WI38 (cell line): ENCODE results near the gene MRPL51.
"Not testable (repeated sequence)": the region's sequence is repeated elsewhere in the genome, so short reads cannot be mapped to it uniquely, and the experiment has no call there.

Experiments used
- H3K4me3 ChIP-seq: 2 replicates; pipeline ENCODE4 v1.5.1; 2011; ENCODE audit warnings: low read depth, mild to moderate bottlenecking, control low read depth, low read length
- CTCF ChIP-seq: IDR thresholded peaks from 2 replicates; pipeline ENCODE4 v1.5.1; 2012; ENCODE audit warnings: low read depth, mild to moderate bottlenecking, control low read depth, low read length

The MRPL51 gene

DNA sequence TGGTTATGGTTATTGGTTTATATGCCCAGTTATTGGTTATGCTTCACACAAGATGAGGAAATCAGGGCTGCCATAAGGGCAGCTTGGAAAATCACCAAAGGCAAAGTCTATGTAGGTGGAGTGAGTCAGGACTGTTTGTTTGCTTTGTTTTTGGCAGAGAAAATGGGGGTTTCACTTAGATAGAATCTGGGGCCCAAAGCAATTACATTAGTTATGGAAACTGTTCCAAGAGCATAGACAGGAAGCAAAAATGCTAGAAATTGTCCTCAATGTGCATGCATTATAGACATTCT is 24.8 kb downstream of the MRPL51 start:
- H3K4me3 ChIP-seq = no peak overlapping the region

DNA sequence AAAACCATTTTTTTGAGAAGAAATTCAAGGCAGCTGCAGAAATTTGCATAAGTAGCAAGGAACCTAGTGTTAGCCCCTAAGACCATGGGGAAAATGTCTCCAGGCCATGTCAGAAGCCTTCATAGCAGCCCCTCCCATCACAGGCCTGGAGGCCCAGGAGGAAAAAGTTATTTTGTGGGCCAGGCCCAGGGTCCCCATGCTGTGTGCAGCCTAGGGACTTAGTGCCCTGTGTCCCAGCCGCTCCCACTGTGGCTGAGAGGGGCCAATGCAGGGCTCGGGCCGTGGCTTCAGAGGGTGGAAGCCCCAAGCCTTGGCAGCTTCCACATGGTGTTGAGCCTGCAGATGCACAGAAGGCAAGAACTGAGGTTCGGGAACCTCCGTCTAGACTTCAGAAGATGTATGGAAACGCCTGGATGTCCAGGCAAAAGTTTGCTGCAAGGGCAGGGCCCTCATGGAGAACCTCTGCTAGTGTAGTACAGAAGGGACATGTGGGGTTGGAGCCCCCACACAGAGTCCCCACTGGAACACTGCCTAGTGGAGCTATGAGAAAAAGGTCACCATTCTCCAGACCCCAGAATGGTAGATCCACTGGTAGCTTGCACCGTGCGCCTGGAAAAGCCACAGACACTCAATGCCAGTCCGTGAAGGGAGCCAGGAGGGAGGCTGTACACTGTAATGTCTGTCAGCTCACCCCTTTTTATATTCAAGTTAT is 25.3 kb downstream of the MRPL51 start:
- H3K4me3 ChIP-seq = not testable (repeated sequence)

More for the DNA sequence above, 24.8 kb downstream of the MRPL51 start:
- no peak for TF ChIP-seq CTCF

GRCh38 chr12:6466751-6467150 is 26.3 kb downstream of the MRPL51 start:
- H3K4me3 ChIP-seq = not testable (repeated sequence)

DNA sequence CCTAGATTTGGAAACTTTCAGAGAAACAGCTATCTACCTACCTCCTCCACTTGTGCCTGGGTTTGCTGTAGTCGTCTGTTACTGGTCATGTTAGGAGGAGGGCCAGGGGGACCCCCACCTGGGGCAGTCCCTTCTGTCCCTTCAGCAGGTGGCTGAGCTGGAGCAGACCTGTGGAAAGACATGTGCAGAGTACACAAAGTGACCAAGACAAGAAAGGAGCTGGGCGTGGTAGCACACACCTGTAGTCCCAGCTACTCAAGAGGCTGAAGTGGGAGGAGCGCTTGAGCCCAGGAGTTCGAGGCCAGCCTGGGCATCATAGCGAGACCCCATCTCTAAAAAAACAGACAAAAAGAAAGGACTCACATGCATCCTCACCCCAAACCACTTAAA is 26.9 kb downstream of the MRPL51 start:
- no peak overlapping the region for H3K4me3 ChIP-seq
- TF ChIP-seq CTCF = no peak

GRCh38 chr12:6465467-6466183 is 27.4 kb downstream of the MRPL51 start:
- TF ChIP-seq CTCF = peak; percentile 97
- no peak overlapping the region for H3K4me3 ChIP-seq

DNA sequence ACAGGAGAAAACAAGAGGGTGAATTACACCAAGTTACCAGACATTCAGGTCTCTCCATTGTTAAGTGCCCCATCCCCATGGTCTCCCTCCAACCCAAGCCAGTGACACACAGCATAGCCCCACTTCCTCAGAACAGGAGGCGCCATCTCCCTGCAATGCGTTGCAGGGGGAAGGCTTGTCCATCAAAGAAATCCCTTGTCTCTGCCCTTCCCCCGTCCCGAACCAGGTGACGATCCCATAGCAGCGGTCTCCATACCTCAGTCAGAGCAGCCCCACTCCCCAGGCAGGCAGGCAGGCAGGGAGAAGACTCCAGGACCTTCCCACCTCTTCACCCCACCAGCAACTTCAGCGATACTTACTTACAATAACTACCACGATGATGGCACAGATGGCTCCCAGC is 28.5 kb downstream of the MRPL51 start:
- no peak for TF ChIP-seq CTCF
- no peak overlapping the region for H3K4me3 ChIP-seq

- TF ChIP-seq CTCF = no peak
- no peak overlapping the region for H3K4me3 ChIP-seq
Measured at GRCh38 chr12:6463858-6464257, 29.2 kb downstream of the MRPL51 start.

DNA sequence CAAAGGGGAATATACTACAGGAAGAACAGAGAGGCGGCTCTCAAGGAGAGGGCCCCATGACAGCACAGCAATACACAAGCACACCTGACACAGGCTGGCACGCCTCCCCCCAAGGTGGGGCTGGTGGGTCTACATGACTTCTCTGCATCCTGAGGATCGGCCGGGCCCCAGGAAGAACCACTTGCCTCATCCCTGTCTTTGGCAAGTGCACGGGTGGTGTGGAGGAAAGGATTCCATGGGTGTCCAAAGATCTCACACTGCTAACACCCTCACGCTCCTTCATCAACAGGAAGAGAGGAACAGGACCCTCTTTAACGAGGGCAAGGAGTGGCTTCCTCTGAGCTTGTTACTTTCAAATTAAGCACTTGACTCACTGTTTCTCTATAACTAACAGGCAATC is 29.8 kb downstream of the MRPL51 start:
- no peak for TF ChIP-seq CTCF

More for the DNA sequence above, 29.8 kb downstream of the MRPL51 start:
- H3K4me3 ChIP-seq = no peak overlapping the region
